GM12878 (cell line): ENCODE results near the gene CNTNAP5. TPM values are rescaled to one million over a fixed set of nuclear protein-coding genes. Genes with fewer than 3 reads are reported as not detected.

ENCODE experiments used
- ATAC-seq: fragments of 200-7000 bp; cut with Tn5 transposase; 3 replicates; pipeline ENCODE4 v1.9.1; 2020; ENCODE audit warnings: mild to moderate bottlenecking, moderate library complexity
- BruUV-seq: library from RNA; stranded (reverse); fragments of 400-500 nt; replicated peaks from 2 replicates; lab custom pipeline; 2021; lab: Mats Ljungman, UMichigan
- CTCF ChIA-PET: fragments of 300-600 bp; sonication (Branson Sonifier 250); formaldehyde crosslinking; extraction: SDS; loops from one replicate; lab custom pipeline; 2021; ENCODE audit warnings: inconsistent platforms; lab: Yijun Ruan, JAX
- POLR2A ChIA-PET: fragments of 350-600 bp; formaldehyde crosslinking; extraction: SDS; loops from one replicate; lab custom pipeline; 2021; ENCODE audit warnings: inconsistent platforms; lab: Charles Lee
- RAD21 ChIA-PET: fragments of 300-600 bp; sonication (Branson Sonifier 250); formaldehyde crosslinking; loops from one replicate; lab custom pipeline; 2023; ENCODE audit warnings: antibody characterized with exemption; ENCODE audit not compliant: unreplicated experiment; lab: Charles Lee
- SMC1A ChIA-PET: fragments of 300-600 bp; sonication (Branson Sonifier 250); formaldehyde crosslinking; loops from one replicate; lab custom pipeline; 2023; ENCODE audit not compliant: unreplicated experiment, uncharacterized antibody; lab: Charles Lee
- DNase-seq: peaks from one replicate; pipeline ENCODE4 v3.0.0-alpha.2; 2011; ENCODE audit warnings: low read depth, low spot score
- FAIRE-seq: peaks from 3 replicates; lab custom pipeline; 2011; peaks lifted over from hg19 to GRCh38; lab: Jason Lieb, UNC
- H2AFZ ChIP-seq: 2 replicates; pipeline ENCODE4 v1.6.0; 2011; ENCODE audit warnings: low read depth, low read length, control low read depth; ENCODE audit not compliant: control insufficient read depth
- H3K27ac ChIP-seq: 2 replicates; pipeline ENCODE4 v1.5.1; 2011; ENCODE audit warnings: control low read depth; ENCODE audit not compliant: control insufficient read depth, insufficient read depth
- H3K27me3 ChIP-seq, 2 experiments: replicated peaks in 1 of 2; 2 replicates each; pipeline versions ENCODE4 v1.6.0 to v1.6.1; 2011; ENCODE audit warnings: low read length in 1 of 2; ENCODE audit not compliant: control insufficient read depth in 2 of 2, insufficient read depth in 2 of 2
- H3K36me3 ChIP-seq, 2 experiments: 2 replicates each; pipeline ENCODE4 v1.5.1; 2011; ENCODE audit warnings: low read length in 1 of 2; ENCODE audit not compliant: control insufficient read depth in 2 of 2, insufficient read depth in 2 of 2
- H3K4me1 ChIP-seq: 2 replicates; pipeline ENCODE4 v1.6.1; 2011; ENCODE audit warnings: mild to moderate bottlenecking, low read length, moderate library complexity, mixed read lengths; ENCODE audit not compliant: control insufficient read depth, insufficient read depth
- H3K4me2 ChIP-seq: 2 replicates; pipeline ENCODE4 v1.6.0; 2011; ENCODE audit warnings: control low read depth; ENCODE audit not compliant: control insufficient read depth, insufficient read depth
- H3K4me3 ChIP-seq: fragments of 200-600 bp; sonication (generic); 2 replicates; pipeline ENCODE4 v1.5.1; 2016
- H3K79me2 ChIP-seq: 2 replicates; pipeline ENCODE4 v1.6.0; 2011; ENCODE audit warnings: low read length; ENCODE audit not compliant: control insufficient read depth, insufficient read depth
- H3K9ac ChIP-seq: 2 replicates; pipeline ENCODE4 v1.8.0; 2011; ENCODE audit warnings: low read length, control low read depth, mixed read lengths; ENCODE audit not compliant: control insufficient read depth, insufficient read depth
- H3K9me3 ChIP-seq: replicated peaks from 3 replicates; pipeline ENCODE4 v1.5.1; 2011; ENCODE audit warnings: mild to moderate bottlenecking, low read length; ENCODE audit not compliant: control insufficient read depth, insufficient read depth
- H4K20me1 ChIP-seq: 2 replicates; pipeline ENCODE4 v1.6.0; 2011; ENCODE audit not compliant: control insufficient read depth, insufficient read depth
- CHD1 ChIP-seq: IDR thresholded peaks from 2 replicates; pipeline ENCODE4 v1.6.1; 2012; ENCODE audit warnings: low read depth, low read length, improper control_type of control experiment
- KLF5 ChIP-seq: fragments of 450-650 bp; IDR thresholded peaks from 2 replicates; pipeline ENCODE4 v1.6.1; 2014; ENCODE audit warnings: mild to moderate bottlenecking; ENCODE audit not compliant: partially characterized antibody
- MTA3 ChIP-seq: IDR thresholded peaks from 2 replicates; pipeline ENCODE4 v1.6.1; 2012; ENCODE audit warnings: low read length, inconsistent platforms, borderline replicate concordance
- MYB ChIP-seq: fragments of 150-350 bp; IDR thresholded peaks from 2 replicates; pipeline ENCODE4 v1.6.1; 2014; ENCODE audit warnings: mild to moderate bottlenecking, low read depth, low read length, borderline replicate concordance
- SPI1 ChIP-seq: IDR thresholded peaks from 2 replicates; pipeline ENCODE4 v1.6.1; 2011; ENCODE audit warnings: low read depth, mild to moderate bottlenecking, low read length, moderate library complexity, borderline replicate concordance; ENCODE audit not compliant: insufficient read depth
- TCF12 ChIP-seq: IDR thresholded peaks from 2 replicates; pipeline ENCODE4 v1.6.1; 2011; ENCODE audit warnings: low read depth, mild to moderate bottlenecking, low read length
- TCF7 ChIP-seq: IDR thresholded peaks from 2 replicates; pipeline ENCODE4 v1.6.1; 2014; ENCODE audit warnings: antibody characterized with exemption, borderline replicate concordance
- ZNF274 ChIP-seq: IDR thresholded peaks from one replicate; pipeline ENCODE4 v1.8.0; 2011; ENCODE audit not compliant: insufficient read length, insufficient read depth
- WGBS: methylation state at CpG from one replicate; pipeline ENCODE4 v1.1.6; 2016; ENCODE audit warnings: low lambda C conversion rate; ENCODE audit not compliant: insufficient replicate concordance, insufficient coverage; ENCODE audit errors: missing lambda C conversion rate; 5-methylcytosine and 5-hydroxymethylcytosine counted together
- in situ Hi-C: fragments of 300-500 bp; cut with MboI; formaldehyde crosslinking; loops from 9 replicates; pipeline ENCODE4 v1.14.3; 2018; ENCODE audit warnings: mixed read lengths
- intact Hi-C: fragments of 100-400 bp; cut with micrococcal nuclease; formaldehyde crosslinking; loops from one replicate; pipeline ENCODE4 v1.14.2; 2022; ENCODE audit not compliant: unreplicated experiment
- polyA plus RNA-seq, 11 experiments: library from polyadenylated mRNA; depleted of rRNA in 4 of 11; unstranded in 6 of 11; stranded (reverse) in 5 of 11; fragments of >200 nt; fragmentation: Nextera tagmentation in 4 of 11; fragmentation: Illumina TruSeq in 1 of 11; extraction: Ambion mirVana in 4 of 11; extraction: Trizol in 1 of 11; gene quantifications; 1 replicate in 1 of 11; 2 replicates in 10 of 11; pipeline versions ENCODE4 v1.2.1 to v1.2.3, GENCODE V29; 2011 to 2016; ENCODE audit warnings: inconsistent platforms in 2 of 11, missing spikeins in 2 of 11, low read depth in 1 of 11
- total RNA-seq, 4 experiments: library from RNA; depleted of rRNA in 3 of 4; stranded (reverse); fragments of >200 nt in 3 of 4; fragmentation: Illumina TruSeq in 1 of 4; extraction: Trizol in 1 of 4; gene quantifications; 2 replicates each; pipeline versions ENCODE4 v1.2.1 to v1.2.3, GENCODE V29; 2013 to 2021
- TF ChIP-seq, protein P1 (sequence below): fragments of 450-650 bp; IDR thresholded peaks from 2 replicates; pipeline ENCODE4 v1.6.1; 2017; ENCODE audit warnings: antibody characterized with exemption, mild to moderate bottlenecking, moderate library complexity
- TF ChIP-seq, protein P2 (sequence below): fragments of 450-650 bp; IDR thresholded peaks from 2 replicates; pipeline ENCODE4 v1.6.1; 2017; ENCODE audit warnings: low read depth, mild to moderate bottlenecking, moderate library complexity
- TF ChIP-seq, protein P3 (sequence below): fragments of 450-650 bp; IDR thresholded peaks from 2 replicates; pipeline ENCODE4 v1.6.1; 2018; ENCODE audit warnings: borderline replicate concordance, mild to moderate bottlenecking; ENCODE audit not compliant: partially characterized antibody

CNTNAP5 gene
- total and polyA plus RNA-seq, 10 of the 15 experiments (the other 5 are each of a cell fraction or from before 2014, with no cell fraction given), result not detected

- H3K36me3 ChIP-seq, result no peaks in the 10 kb centered on the region
- RAD21 ChIA-PET, result no interaction called here
- intact Hi-C loops, result no loop called here
Measured at GRCh38 chr2:124692216-124692615, 667.1 kb downstream of the CNTNAP5 start.

GRCh38 chr2:124692707-124693106 lies 667.6 kb downstream of the CNTNAP5 start:
- 33% methylated on average over 1 of the region's 1 CpG for WGBS
- Histone ChIP-seq H2AFZ (no peak overlapping the region), H3K9ac (no peak overlapping the region), H4K20me1 (no peaks in the 10 kb centered on the region)
- in situ Hi-C loops, result no loop called here
- no peak for ATAC-seq
- no peak for TF ChIP-seq TCF7
- TF ChIP-seq, protein P1, sequence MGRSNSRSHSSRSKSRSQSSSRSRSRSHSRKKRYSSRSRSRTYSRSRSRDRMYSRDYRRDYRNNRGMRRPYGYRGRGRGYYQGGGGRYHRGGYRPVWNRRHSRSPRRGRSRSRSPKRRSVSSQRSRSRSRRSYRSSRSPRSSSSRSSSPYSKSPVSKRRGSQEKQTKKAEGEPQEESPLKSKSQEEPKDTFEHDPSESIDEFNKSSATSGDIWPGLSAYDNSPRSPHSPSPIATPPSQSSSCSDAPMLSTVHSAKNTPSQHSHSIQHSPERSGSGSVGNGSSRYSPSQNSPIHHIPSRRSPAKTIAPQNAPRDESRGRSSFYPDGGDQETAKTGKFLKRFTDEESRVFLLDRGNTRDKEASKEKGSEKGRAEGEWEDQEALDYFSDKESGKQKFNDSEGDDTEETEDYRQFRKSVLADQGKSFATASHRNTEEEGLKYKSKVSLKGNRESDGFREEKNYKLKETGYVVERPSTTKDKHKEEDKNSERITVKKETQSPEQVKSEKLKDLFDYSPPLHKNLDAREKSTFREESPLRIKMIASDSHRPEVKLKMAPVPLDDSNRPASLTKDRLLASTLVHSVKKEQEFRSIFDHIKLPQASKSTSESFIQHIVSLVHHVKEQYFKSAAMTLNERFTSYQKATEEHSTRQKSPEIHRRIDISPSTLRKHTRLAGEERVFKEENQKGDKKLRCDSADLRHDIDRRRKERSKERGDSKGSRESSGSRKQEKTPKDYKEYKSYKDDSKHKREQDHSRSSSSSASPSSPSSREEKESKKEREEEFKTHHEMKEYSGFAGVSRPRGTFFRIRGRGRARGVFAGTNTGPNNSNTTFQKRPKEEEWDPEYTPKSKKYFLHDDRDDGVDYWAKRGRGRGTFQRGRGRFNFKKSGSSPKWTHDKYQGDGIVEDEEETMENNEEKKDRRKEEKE, result no peak
- no peak for TF ChIP-seq MTA3
- TF ChIP-seq, protein P2, sequence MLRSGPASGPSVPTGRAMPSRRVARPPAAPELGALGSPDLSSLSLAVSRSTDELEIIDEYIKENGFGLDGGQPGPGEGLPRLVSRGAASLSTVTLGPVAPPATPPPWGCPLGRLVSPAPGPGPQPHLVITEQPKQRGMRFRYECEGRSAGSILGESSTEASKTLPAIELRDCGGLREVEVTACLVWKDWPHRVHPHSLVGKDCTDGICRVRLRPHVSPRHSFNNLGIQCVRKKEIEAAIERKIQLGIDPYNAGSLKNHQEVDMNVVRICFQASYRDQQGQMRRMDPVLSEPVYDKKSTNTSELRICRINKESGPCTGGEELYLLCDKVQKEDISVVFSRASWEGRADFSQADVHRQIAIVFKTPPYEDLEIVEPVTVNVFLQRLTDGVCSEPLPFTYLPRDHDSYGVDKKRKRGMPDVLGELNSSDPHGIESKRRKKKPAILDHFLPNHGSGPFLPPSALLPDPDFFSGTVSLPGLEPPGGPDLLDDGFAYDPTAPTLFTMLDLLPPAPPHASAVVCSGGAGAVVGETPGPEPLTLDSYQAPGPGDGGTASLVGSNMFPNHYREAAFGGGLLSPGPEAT, result no peak
- no peak for TF ChIP-seq SPI1
- no peak for TF ChIP-seq CHD1
- TF ChIP-seq ZNF274, result no peak
- TF ChIP-seq, protein P3, sequence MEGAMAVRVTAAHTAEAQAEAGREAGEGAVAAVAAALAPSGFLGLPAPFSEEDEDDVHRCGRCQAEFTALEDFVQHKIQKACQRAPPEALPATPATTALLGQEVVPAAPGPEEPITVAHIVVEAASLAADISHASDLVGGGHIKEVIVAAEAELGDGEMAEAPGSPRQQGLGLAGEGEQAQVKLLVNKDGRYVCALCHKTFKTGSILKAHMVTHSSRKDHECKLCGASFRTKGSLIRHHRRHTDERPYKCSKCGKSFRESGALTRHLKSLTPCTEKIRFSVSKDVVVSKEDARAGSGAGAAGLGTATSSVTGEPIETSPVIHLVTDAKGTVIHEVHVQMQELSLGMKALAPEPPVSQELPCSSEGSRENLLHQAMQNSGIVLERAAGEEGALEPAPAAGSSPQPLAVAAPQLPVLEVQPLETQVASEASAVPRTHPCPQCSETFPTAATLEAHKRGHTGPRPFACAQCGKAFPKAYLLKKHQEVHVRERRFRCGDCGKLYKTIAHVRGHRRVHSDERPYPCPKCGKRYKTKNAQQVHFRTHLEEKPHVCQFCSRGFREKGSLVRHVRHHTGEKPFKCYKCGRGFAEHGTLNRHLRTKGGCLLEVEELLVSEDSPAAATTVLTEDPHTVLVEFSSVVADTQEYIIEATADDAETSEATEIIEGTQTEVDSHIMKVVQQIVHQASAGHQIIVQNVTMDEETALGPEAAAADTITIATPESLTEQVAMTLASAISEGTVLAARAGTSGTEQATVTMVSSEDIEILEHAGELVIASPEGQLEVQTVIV, result no peak
- no peak for TF ChIP-seq MYB
- TF ChIP-seq, all 136 proteins: peak for 0
- ChIA-PET RAD21 (no interaction called here), SMC1A (interaction anchor here (1.0 kb wide), 1 partner anchor 9 kb away, joined by 4 read pairs; no protein-coding TSS in a partner anchor), CTCF (no interaction called here), POLR2A (no interaction called here)
- DNase-seq (no peak), FAIRE-seq (no peak)
- Histone ChIP-seq H3K4me3 (no peak overlapping the region), H3K4me1 (no peaks in the 10 kb centered on the region), H3K36me3 (no peaks in the 10 kb centered on the region), H3K79me2 (no peaks in the 10 kb centered on the region), H3K27ac (no peak overlapping the region), H3K4me2 (no peak overlapping the region), H3K9me3 (no peaks in the 10 kb centered on the region), H3K27me3 (no peaks in the 10 kb centered on the region)
- intact Hi-C loops, result no loop called here
- BruUV-seq, result no TSS peak

More at GRCh38 chr2:124692216-124692615, 667.1 kb downstream of the CNTNAP5 start:
- no peak overlapping the region for H3K9ac ChIP-seq
- FAIRE-seq (no peak), DNase-seq (no peak), ATAC-seq (no peak)
- in situ Hi-C loops, result no loop called here
- H3K9me3 ChIP-seq, result no peaks in the 10 kb centered on the region
- TF ChIP-seq TCF12 (no peak), KLF5 (no peak)
- ChIA-PET SMC1A (interaction anchor here (1.0 kb wide), 1 partner anchor 8 kb away, joined by 4 read pairs; no protein-coding TSS in a partner anchor), POLR2A (no interaction called here), CTCF (no interaction called here)
- H3K4me1 ChIP-seq, result no peaks in the 10 kb centered on the region
- H4K20me1 ChIP-seq, result no peaks in the 10 kb centered on the region
- no peaks in the 10 kb centered on the region for H3K79me2 ChIP-seq
- H3K27ac ChIP-seq, result no peak overlapping the region
- no peak overlapping the region for H3K4me3 ChIP-seq
- no peaks in the 10 kb centered on the region for H3K27me3 ChIP-seq
- BruUV-seq, result no TSS peak
- no peak overlapping the region for H3K4me2 ChIP-seq
- H2AFZ ChIP-seq, result no peak overlapping the region
